Measurements from ENCODE around the gene PRELID2. TPM values are rescaled to one million over a fixed set of nuclear protein-coding genes. Genes with fewer than 3 reads are reported as not detected.
A peak's percentile ranks its signal among the peaks of the same experiment; 100 is the strongest.
"Not testable (repeated sequence)": the region's sequence is repeated elsewhere in the genome, so short reads cannot be mapped to it uniquely, and the experiment has no call there.

The PRELID2 gene
- total RNA-seq, 1 donor from 2014 or later, result 25.7 TPM

- no peak for FAIRE-seq
Measured at GRCh38 chr5:145801195-145801594, 33.9 kb downstream of the PRELID2 start.

DNA sequence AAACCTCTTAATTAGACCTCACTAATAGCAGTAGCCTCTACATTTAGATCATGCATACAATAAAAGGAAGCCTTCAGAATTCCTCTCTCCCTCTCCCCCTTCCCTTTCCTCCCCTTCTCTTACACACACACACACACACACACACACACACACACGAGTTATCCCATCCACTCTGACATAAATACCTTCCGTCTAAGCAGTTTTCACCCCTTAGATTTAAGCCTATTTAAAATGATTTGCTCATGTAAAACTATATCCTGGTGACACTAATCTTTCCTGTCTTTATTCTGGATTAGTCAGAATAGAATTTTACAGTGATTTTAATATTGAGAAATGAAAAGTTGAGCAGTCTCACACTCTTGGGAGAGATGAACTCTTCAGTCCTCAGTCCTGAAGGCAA lies 35.0 kb downstream of the PRELID2 start:
- FAIRE-seq, result no peak
- no peak for DNase-seq (ENCODE audit: low spot score in 2 of 2)

More at GRCh38 chr5:145801195-145801594, 33.9 kb downstream of the PRELID2 start:
- DNase-seq (ENCODE audit: low spot score in 2 of 2), result no peak

DNA sequence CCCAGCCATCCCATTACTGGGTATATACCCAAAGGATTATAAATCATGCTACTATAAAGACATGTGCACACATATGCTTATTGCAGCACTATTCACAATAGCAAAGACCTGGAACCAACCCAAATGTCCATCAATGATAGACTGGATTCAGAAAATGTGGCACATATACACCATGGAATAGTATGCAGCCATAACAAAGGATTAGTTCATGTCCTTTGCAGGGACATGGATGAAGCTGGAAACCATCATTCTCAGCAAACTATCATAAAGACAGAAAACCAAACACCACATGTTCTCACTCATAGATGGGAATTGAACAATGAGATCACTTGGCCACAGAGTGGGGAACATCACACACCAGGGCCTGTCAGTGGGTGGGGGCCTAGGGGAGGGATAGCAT lies 36.6 kb downstream of the PRELID2 start:
- DNase-seq (ENCODE audit: low spot score in 2 of 2), result not testable (repeated sequence)

GRCh38 chr5:145797336-145797735 lies 37.8 kb downstream of the PRELID2 start:
- DNase-seq (ENCODE audit: low spot score in 2 of 2) (no peak), FAIRE-seq (no peak)

More for the DNA sequence above, 36.6 kb downstream of the PRELID2 start:
- not testable (repeated sequence) for FAIRE-seq

DNA sequence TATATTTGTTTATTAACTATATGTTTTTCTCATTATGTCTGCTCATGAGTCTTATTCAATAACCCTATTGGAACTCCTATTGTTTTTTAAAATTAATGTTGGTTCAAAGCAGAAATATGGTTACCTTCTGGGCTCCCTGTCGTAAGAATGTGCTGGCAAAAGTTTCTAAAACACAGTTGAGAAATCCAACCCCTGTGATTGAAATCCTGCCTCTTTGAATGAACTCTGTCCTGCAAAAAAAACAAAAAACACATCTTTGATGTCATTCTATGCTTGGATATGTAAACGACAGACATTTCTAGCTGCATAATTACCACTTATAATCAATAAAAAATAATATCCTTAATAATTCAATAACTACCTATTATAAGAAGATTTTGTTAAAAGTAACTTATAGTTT lies 38.8 kb downstream of the PRELID2 start:
- FAIRE-seq (peak; percentile 33), DNase-seq (ENCODE audit: low spot score in 2 of 2) (no peak)

GRCh38 chr5:145793574-145793973 lies 41.6 kb downstream of the PRELID2 start:
- DNase-seq (ENCODE audit: low spot score in 2 of 2), result no peak
- FAIRE-seq, result no peak

GRCh38 chr5:145792840-145793239 lies 42.3 kb downstream of the PRELID2 start:
- no peak for DNase-seq (ENCODE audit: low spot score in 2 of 2)
- FAIRE-seq, result no peak

- FAIRE-seq (no peak), DNase-seq (ENCODE audit: low spot score in 2 of 2) (no peak)
Measured at GRCh38 chr5:145791866-145792265, 43.3 kb downstream of the PRELID2 start.

- no peak for FAIRE-seq
- DNase-seq (ENCODE audit: low spot score in 2 of 2), result no peak
Measured at GRCh38 chr5:145787996-145788395, 47.1 kb downstream of the PRELID2 start.

- no peak for FAIRE-seq
- no peak for DNase-seq (ENCODE audit: low spot score in 2 of 2)
Measured at GRCh38 chr5:145787507-145787906, 47.6 kb downstream of the PRELID2 start.

DNA sequence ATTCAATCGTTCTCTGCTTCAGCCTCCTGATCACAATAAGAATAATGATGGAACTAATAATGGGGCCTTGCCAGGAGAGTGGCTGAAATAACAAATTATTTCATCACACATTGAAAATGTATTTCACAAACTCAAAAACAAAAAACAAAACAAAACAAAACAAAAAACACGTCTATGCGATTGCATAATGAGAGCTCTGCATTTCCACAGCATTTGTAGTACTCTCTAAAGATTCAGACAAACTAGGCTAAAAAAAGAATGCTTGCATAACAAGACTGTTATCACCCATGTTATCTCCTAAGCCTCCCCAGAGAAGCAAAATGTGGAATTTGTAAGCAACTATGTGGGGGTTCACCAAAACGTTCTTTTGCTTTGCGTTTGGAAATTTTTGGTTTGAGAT lies 48.1 kb downstream of the PRELID2 start:
- FAIRE-seq (no peak), DNase-seq (ENCODE audit: low spot score in 2 of 2) (no peak)

DNA sequence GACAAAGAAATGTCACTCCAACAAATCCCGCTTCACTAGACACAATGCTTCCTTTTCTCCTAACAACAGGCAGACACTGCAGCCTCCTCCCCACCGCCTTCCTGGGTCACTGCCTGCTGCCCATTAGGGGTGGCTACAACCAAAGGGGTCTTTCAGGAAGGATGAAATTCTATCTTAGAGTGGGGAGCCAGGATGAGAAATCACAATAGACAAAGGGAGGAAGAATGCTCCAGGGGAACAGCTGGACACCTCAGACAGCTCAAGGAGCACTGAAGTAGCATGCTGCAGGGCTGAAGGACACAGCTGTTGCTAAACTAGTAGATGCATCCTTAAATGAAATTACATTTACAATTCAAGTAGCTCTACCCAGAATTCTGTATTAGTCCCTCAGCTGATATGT lies 54.2 kb downstream of the PRELID2 start:
- FAIRE-seq (no peak), DNase-seq (ENCODE audit: low spot score in 2 of 2) (no peak)

DNA sequence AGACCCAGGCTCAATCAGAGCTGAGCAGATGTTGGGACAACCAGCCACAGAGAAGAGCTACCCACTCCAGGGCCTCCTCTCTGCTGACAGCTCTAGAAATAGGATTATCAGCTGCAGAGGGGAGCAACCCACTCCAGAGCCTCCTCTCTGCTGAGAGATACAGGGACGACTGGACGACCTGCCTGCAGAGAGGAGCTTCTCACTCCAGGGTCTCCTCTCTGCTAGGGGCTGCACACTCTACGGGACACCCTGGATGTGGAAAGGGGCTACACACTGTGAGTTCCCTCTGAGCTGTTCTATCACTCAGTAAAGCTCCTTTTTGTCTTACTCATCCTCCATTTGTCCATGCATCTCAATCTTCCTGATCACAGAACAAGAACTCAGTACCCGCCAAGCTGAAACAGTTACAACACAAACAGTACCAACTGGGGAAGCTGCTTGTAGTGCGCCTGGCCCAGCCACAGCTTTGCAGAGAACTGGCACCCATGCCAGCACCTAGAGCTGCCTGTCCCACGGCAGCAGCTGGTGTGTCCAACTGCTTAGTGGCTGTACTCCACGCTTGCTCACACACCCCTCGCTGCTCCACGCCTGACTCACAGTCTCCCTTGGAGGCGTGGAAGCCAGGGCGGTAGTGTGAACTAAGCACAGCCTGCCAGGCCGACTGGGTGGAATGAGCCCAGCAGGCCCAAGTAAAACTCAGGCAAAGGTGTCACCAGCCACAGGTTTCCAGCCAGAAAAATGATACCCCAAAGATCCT lies 56.8 kb downstream of the PRELID2 start:
- no peak for DNase-seq (ENCODE audit: low spot score in 2 of 2)
- no peak for FAIRE-seq

GRCh38 chr5:145777445-145778063 lies 57.6 kb downstream of the PRELID2 start:
- FAIRE-seq, result no peak
- no peak for DNase-seq (ENCODE audit: low spot score in 2 of 2)

DNA sequence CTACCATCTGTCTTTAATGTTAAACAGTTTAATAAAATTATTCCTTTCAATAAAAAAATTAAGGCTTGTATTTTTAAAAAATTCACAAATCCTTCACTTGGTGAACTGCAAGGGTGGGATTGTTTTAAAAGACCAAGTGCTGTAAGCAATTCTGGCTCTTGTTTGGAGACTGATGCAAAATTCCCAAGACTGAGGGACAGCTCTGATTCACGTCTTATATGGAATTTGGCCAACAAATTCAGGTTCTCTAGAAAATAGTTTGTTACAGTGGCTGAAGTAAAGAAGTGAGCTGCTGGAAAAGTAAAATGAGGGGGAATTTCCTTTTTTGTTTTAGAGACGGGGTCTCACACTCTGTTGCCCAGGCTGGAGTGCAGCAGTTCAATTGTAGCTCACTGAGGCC lies 58.3 kb downstream of the PRELID2 start:
- DNase-seq (ENCODE audit: low spot score in 2 of 2) (no peak), FAIRE-seq (no peak)

GRCh38 chr5:145775893-145776444 lies 59.2 kb downstream of the PRELID2 start:
- FAIRE-seq, result no peak
- no peak for DNase-seq (ENCODE audit: low spot score in 2 of 2)

DNA sequence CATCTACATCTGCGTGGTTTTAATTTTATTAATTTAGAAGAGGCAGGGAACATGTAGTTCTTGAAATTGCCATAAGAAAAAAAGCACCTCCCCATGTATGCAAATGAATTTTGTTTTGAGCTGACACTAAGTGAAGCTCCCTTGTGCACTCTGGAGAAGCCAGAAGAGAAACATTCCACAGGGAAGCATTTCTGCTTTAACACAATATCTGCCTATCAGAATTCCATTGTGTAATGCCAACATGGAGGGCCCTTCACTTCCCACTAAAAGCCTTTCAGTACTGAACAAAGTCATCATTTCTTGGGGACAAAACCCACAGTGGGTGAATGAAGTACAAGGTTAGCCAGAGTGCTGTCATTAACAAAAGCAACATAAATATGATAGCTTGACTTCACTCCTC lies 59.7 kb downstream of the PRELID2 start:
- DNase-seq (ENCODE audit: low spot score in 2 of 2) (no peak), FAIRE-seq (no peak)

GRCh38 chr5:145774442-145774841 lies 60.7 kb downstream of the PRELID2 start:
- DNase-seq (ENCODE audit: low spot score in 2 of 2) (no peak), FAIRE-seq (no peak)

DNA sequence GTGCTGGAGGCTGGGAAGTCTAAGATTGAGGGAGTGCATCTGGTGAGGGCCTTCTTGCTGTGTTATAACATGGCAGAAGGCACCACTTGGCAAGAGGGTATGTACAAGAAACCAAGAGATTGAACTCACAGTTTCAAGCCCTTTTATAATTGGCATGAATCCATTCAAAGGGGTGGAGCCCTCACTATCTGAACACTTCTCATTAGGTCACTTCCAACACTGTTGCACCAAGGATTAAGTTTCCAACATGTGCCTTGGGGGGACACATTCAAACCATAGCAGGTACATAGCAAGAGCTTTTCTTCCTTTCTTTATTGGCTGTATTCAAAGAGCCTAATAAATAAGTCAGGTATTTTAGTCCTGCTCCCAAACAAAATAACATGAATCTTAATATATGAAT lies 62.7 kb downstream of the PRELID2 start:
- FAIRE-seq (no peak), DNase-seq (ENCODE audit: low spot score in 2 of 2) (no peak)

DNA sequence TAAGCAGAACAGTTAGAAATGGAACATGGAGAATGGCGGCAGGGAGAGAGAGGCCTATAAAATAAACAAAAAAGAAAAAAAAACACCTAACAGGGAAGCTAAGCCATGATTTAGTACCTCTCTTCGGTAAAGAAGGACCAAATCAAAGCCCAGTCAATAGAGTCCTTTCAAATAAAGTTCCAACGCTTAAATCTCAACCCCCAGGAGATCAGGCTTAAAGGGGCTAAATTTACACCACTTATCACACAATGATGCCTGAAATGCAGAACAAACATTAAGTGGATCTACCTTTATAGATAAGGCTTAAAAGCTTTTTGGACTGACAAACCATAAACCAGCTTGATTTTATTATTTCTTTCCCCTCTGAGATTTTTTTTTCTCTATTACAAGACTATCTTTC lies 66.3 kb downstream of the PRELID2 start:
- FAIRE-seq (no peak), DNase-seq (ENCODE audit: low spot score in 2 of 2) (no peak)

DNA sequence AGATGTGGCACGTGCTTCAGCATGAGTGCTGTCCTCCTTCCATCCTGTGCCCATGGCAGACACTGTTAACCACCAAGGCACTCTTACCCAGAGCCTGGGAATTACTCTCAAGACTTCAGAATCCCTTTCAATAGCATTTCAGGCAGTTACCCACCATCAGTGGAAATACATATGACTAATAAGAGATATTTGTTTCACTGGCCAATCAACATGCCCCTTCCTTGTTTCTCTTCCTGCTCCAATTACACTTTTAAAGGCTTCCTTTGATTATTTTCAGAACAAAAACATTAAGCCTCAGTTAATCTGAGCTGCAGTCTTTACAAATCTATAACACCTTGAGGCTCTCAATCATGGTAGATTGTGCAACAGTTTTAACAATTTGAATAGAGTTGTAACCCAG lies 70.8 kb downstream of the PRELID2 start:
- no peak for FAIRE-seq
- no peak for DNase-seq (ENCODE audit: low spot score in 2 of 2)

DNA sequence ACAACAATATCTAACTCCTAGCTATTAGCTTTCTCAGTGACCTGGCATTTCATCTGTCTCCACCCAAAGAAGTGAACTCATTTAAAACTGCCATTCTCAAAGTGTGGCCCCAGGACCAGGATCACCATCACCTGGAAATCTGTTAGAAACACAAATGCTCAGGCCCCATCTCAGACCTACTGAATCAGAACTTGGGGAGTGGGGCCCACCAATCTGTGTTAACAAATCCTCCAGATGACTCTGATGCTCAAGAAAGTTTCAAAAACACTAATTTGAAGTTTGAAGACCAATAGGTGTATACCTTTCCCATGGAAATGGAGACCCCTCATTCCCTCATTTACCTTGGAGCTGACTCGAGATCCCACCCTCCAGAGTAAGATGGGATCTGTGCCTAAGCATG lies 72.3 kb downstream of the PRELID2 start:
- FAIRE-seq (no peak), DNase-seq (ENCODE audit: low spot score in 2 of 2) (peak in 1 of 2 donors; percentile 22)
